ENCODE measurements around the gene TNNT3. TPM values are rescaled to one million over a fixed set of nuclear protein-coding genes. Genes with fewer than 3 reads are reported as not detected.

Gene TNNT3
- total RNA-seq, 1 experiment from 2014 or later, result not detected

DNA sequence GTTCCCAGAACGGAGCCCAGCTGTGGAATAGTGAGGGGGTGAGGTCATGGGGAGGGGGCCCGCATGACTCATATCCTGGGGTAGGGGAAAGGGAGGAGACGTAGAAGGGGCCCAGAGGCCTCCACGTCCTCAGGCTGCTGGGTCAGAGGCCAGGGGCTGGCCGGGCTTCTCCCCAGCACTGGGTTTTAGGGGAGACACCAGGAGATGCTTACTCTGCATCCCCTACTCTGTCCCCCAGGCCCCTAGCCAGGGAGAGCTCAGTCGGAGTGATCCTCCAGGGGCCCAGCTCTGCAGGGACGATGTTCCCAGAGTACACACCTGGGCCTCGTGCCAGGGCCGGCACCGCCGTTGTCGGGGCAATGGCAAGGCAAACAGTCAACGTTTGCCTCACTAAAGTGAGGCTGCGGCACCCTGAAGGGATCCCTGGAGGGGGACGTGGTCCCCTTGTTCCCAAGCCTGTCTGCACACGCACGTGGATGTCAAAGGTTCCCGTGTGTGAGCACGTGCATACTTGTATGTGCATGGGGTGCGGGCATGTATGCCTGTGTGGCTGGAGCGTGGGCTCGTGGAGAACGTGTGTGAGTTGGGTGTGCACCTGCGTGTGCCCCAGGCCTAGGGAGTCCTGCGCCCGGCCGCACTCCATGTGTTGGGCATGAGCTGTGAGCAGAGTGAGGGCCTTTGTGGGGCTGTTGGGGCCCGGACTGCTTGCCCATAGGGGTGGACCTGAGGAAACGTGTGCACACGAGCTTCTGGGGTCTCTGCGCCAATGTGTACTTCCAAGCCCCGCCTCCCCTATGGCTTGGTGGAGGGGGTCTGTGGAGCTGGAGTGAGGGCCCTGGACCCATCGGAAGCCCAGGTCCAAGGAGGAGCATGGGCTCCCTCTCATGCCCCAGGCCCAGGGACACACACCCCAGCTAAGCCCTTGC is 42.0 kb upstream of the TNNT3 start:
- H3F3A ChIP-seq (ENCODE audit: low read length, unreplicated experiment), result no peaks in the 10 kb centered on the region
- no peaks in the 10 kb centered on the region for H3K4me1 ChIP-seq (ENCODE audit: insufficient read depth, low read length)
- no peak for ATAC-seq
- BruUV-seq (replicated peaks), result no TSS peak
- H3K4me3 ChIP-seq (ENCODE audit: low read length), result no peak overlapping the region
- H3K9me3 ChIP-seq (ENCODE audit: low read length), result no peaks in the 10 kb centered on the region
- intact Hi-C loops (cut with micrococcal nuclease), result no loop called here
- no peak overlapping the region for H2AFZ ChIP-seq (ENCODE audit: low read length)
- no peaks in the 10 kb centered on the region for H3K79me2 ChIP-seq (ENCODE audit: low read length)
- DNase-seq, result peak; percentile 8
- ChIA-PET CTCF (interaction anchor here (1.2 to 1.4 kb wide), 2 partner anchors 225 to 274 kb away, joined by 5 to 20 read pairs; no protein-coding TSS in a partner anchor), POLR2A (ENCODE audit: unreplicated experiment) (no interaction called here)
- H4K20me1 ChIP-seq (ENCODE audit: low read length), result no peaks in the 10 kb centered on the region
- H3K36me3 ChIP-seq (ENCODE audit: low read depth, low read length), result no peaks in the 10 kb centered on the region
- H3K4me2 ChIP-seq (ENCODE audit: low read length), result no peak overlapping the region
- no peaks in the 10 kb centered on the region for H3K9me2 ChIP-seq (replicated peaks; ENCODE audit: low read length)
- H3K9ac ChIP-seq (ENCODE audit: low read length), result no peak overlapping the region
- H3K27me3 ChIP-seq (ENCODE audit: low read length), result no peaks in the 10 kb centered on the region
- H3K27ac ChIP-seq (ENCODE audit: low read length), result no peak overlapping the region
- TF ChIP-seq, protein P1, sequence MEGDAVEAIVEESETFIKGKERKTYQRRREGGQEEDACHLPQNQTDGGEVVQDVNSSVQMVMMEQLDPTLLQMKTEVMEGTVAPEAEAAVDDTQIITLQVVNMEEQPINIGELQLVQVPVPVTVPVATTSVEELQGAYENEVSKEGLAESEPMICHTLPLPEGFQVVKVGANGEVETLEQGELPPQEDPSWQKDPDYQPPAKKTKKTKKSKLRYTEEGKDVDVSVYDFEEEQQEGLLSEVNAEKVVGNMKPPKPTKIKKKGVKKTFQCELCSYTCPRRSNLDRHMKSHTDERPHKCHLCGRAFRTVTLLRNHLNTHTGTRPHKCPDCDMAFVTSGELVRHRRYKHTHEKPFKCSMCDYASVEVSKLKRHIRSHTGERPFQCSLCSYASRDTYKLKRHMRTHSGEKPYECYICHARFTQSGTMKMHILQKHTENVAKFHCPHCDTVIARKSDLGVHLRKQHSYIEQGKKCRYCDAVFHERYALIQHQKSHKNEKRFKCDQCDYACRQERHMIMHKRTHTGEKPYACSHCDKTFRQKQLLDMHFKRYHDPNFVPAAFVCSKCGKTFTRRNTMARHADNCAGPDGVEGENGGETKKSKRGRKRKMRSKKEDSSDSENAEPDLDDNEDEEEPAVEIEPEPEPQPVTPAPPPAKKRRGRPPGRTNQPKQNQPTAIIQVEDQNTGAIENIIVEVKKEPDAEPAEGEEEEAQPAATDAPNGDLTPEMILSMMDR (conservative IDR thresholded peaks at IDR 0.05; ENCODE audit: low read depth, low read length), result no peak
- TF ChIP-seq EZH2phosphoT487 (IDR thresholded peaks at IDR 0.05; ENCODE audit: borderline replicate concordance, low read length) (no peak), EZH2 (IDR thresholded peaks at IDR 0.05; ENCODE audit: low read length, unreplicated experiment) (no peak)

DNA sequence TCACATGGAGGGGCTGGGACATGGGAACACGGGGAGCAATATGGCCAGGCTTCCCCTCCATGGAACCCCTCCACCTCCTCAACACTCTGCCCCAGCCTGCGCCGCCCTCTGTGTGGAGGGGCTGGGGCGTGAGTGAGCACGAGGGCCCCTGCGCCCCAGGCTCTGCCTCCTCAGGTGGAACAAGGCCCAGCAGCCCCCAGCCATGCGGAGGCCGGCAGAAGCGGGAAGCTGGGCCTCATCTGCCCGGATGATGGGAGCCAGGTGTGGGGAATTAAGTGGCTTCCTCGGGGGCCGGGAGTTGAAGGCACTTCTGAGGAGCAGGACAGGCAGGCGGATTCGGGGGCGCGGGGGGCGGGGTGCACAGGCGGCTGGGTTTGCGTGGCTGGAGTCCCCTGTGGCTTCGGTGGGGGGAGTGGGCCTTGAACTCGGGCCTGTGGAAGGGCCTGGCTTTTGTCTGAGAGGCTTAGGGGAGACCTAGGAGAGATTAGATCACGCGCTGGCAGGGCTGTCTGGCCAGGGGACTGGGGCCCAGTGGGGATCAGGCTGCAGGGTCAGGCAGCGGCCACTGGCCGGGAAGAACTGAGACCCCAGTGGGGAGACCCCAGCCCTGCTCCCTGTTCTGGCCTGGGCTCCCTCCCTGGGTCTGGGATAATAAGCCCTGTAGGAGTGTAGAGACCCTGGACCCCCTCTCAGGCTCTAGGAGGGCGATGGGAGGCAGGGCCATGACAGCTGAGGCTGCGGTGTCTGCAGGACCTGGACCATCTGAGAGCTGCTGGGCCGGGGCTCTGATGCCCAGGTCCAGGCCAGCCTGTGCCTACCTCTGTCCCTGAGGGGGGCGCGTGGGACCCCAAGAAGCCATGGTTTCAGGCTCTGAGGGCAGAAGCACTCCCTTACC is 41.1 kb upstream of the TNNT3 start:
- H3K9ac ChIP-seq (ENCODE audit: low read length), result no peak overlapping the region
- no peaks in the 10 kb centered on the region for H3K36me3 ChIP-seq (ENCODE audit: low read depth, low read length)
- no peaks in the 10 kb centered on the region for H3K4me1 ChIP-seq (ENCODE audit: insufficient read depth, low read length)
- intact Hi-C loops (cut with micrococcal nuclease), result no loop called here
- H2AFZ ChIP-seq (ENCODE audit: low read length), result no peak overlapping the region
- no peak overlapping the region for H3K4me2 ChIP-seq (ENCODE audit: low read length)
- ChIA-PET CTCF (no interaction called here), POLR2A (ENCODE audit: unreplicated experiment) (no interaction called here)
- TF ChIP-seq EZH2 (IDR thresholded peaks at IDR 0.05; ENCODE audit: low read length, unreplicated experiment) (no peak), EZH2phosphoT487 (IDR thresholded peaks at IDR 0.05; ENCODE audit: borderline replicate concordance, low read length) (no peak)
- TF ChIP-seq, protein P1 (conservative IDR thresholded peaks at IDR 0.05; ENCODE audit: low read depth, low read length), result no peak
- no peaks in the 10 kb centered on the region for H3K79me2 ChIP-seq (ENCODE audit: low read length)
- H3K9me3 ChIP-seq (ENCODE audit: low read length), result no peaks in the 10 kb centered on the region
- H3F3A ChIP-seq (ENCODE audit: low read length, unreplicated experiment), result no peaks in the 10 kb centered on the region
- no peaks in the 10 kb centered on the region for H3K27me3 ChIP-seq (ENCODE audit: low read length)
- no peaks in the 10 kb centered on the region for H3K9me2 ChIP-seq (replicated peaks; ENCODE audit: low read length)
- no peak for DNase-seq
- no peak overlapping the region for H3K27ac ChIP-seq (ENCODE audit: low read length)
- ATAC-seq, result no peak
- no TSS peak for BruUV-seq (replicated peaks)
- H4K20me1 ChIP-seq (ENCODE audit: low read length), result no peaks in the 10 kb centered on the region
- no peak overlapping the region for H3K4me3 ChIP-seq (ENCODE audit: low read length)
